ENCODE measurements around the gene VPS9D1. TPM values are rescaled to one million over a fixed set of nuclear protein-coding genes. Genes with fewer than 3 reads are reported as not detected.

The VPS9D1 gene
- total RNA-seq, 1 donor from 2014 or later = 11.3 TPM

DNA sequence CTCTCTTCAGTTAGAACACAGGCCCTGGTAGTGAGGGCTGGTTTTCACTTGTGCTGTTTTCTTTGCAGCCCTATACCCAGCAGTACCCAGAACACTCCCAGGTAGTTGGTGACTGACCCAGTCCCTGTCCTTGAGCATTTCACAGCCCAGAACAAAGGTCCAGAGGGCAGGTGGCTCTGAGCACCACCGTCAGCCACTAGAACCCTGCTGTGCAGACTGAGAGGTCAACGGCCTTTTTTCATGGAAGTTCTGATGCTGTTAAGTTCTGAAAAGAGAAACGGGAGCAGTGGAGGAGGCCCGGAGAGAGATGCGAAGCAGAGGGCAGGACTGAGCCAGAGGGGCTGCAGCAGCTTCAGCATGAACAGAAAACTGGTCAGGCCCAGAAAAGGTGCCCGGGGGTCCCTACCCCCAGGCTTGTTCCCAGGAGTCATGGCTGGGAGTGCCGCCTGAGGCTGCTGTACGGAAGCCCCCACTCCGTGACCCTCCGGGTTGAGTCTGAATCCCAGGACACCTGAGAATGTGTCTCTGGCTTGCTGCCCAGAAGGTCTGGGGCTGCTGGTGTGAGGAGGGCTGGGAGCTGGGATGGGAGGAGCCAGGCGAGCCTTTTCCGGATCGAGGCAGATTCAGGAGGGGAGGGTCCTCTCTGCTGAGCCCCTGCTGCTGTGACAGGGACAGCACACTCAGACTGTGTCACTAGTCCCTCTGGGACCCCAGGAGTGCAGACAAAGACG lies 9.3 kb upstream of the VPS9D1 start:
- FAIRE-seq (no peak), DNase-seq (ENCODE audit: low read depth) (no peak)
- peaks cover 48% of the 10 kb centered on the region for H3K36me3 ChIP-seq (ENCODE audit: insufficient read depth, low read length)
- Mint-ChIP-seq H3K4me3 (ENCODE audit: unreplicated experiment) (no peak overlapping the region), H3K27ac (ENCODE audit: unreplicated experiment) (no peak overlapping the region), H3K4me1 (ENCODE audit: low read depth, unreplicated experiment) (no peaks in the 10 kb centered on the region), H3K36me3 (ENCODE audit: low read depth, unreplicated experiment) (peaks cover 28% of the 10 kb centered on the region), H3K9me3 (ENCODE audit: unreplicated experiment) (no peaks in the 10 kb centered on the region), H3K27me3 (ENCODE audit: low read depth, unreplicated experiment) (no peaks in the 10 kb centered on the region)
- no peak overlapping the region for H3K4me2 ChIP-seq (ENCODE audit: low read length)
- no peak overlapping the region for H3K27ac ChIP-seq (ENCODE audit: low read depth, low read length)
- no peaks in the 10 kb centered on the region for H3K27me3 ChIP-seq (ENCODE audit: insufficient read depth, low read length)
- H3K79me2 ChIP-seq (ENCODE audit: insufficient read depth, low read length) = peaks cover 42% of the 10 kb centered on the region
- no peak overlapping the region for H2AFZ ChIP-seq (ENCODE audit: low read depth, low read length)
- no peak overlapping the region for H3K9ac ChIP-seq (ENCODE audit: low read length)
- H4K20me1 ChIP-seq (ENCODE audit: insufficient read depth, low read length) = peaks cover 73% of the 10 kb centered on the region
- TF ChIP-seq EZH2 (IDR thresholded peaks at IDR 0.05; ENCODE audit: insufficient read depth, low read length) = no peak
- TF ChIP-seq, protein P1, sequence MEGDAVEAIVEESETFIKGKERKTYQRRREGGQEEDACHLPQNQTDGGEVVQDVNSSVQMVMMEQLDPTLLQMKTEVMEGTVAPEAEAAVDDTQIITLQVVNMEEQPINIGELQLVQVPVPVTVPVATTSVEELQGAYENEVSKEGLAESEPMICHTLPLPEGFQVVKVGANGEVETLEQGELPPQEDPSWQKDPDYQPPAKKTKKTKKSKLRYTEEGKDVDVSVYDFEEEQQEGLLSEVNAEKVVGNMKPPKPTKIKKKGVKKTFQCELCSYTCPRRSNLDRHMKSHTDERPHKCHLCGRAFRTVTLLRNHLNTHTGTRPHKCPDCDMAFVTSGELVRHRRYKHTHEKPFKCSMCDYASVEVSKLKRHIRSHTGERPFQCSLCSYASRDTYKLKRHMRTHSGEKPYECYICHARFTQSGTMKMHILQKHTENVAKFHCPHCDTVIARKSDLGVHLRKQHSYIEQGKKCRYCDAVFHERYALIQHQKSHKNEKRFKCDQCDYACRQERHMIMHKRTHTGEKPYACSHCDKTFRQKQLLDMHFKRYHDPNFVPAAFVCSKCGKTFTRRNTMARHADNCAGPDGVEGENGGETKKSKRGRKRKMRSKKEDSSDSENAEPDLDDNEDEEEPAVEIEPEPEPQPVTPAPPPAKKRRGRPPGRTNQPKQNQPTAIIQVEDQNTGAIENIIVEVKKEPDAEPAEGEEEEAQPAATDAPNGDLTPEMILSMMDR (IDR thresholded peaks at IDR 0.05; ENCODE audit: insufficient read depth, low read depth, low read length) = no peak
- H3K9me3 ChIP-seq (ENCODE audit: insufficient read depth, low read depth, low read length) = no peaks in the 10 kb centered on the region
- H3K4me1 ChIP-seq (ENCODE audit: insufficient read depth, low read length) = no peaks in the 10 kb centered on the region
- H3K4me3 ChIP-seq (ENCODE audit: insufficient read depth, low read depth, low read length) = no peak overlapping the region

DNA sequence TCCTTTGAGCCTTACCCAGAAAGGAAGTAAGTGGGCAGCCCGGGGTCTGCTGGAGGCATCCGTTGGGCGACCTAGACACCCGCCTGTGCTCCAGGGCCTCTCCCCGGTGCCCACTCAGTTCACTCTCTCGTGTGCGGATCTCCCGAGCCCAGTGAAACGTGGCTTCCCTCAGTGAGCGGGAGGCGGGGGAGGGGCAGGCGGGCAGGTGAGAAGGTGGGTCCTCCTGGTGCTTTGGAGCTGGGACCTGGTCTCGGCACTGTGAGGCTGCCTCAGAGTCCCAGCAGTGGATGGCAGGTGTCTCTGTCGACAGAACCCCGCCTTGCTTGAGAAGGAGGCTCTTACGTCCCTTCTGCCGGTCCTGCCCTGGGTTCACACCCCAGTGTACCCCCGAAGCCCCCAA lies 8.6 kb upstream of the VPS9D1 start:
- no peak for FAIRE-seq
- Histone ChIP-seq H3K79me2 (ENCODE audit: insufficient read depth, low read length) (peaks cover 49% of the 10 kb centered on the region), H3K9me3 (ENCODE audit: insufficient read depth, low read depth, low read length) (no peaks in the 10 kb centered on the region), H3K4me2 (ENCODE audit: low read length) (no peak overlapping the region), H3K27ac (ENCODE audit: low read depth, low read length) (no peak overlapping the region), H3K4me1 (ENCODE audit: insufficient read depth, low read length) (no peaks in the 10 kb centered on the region), H3K27me3 (ENCODE audit: insufficient read depth, low read length) (no peaks in the 10 kb centered on the region), H2AFZ (ENCODE audit: low read depth, low read length) (no peak overlapping the region), H4K20me1 (ENCODE audit: insufficient read depth, low read length) (peaks cover 77% of the 10 kb centered on the region), H3K9ac (ENCODE audit: low read length) (no peak overlapping the region), H3K36me3 (ENCODE audit: insufficient read depth, low read length) (peaks cover 47% of the 10 kb centered on the region), H3K4me3 (ENCODE audit: insufficient read depth, low read depth, low read length) (no peak overlapping the region)
- Mint-ChIP-seq H3K36me3 (ENCODE audit: low read depth, unreplicated experiment) (peaks cover 22% of the 10 kb centered on the region), H3K9me3 (ENCODE audit: unreplicated experiment) (no peaks in the 10 kb centered on the region), H3K27ac (ENCODE audit: unreplicated experiment) (no peak overlapping the region), H3K4me3 (ENCODE audit: unreplicated experiment) (no peak overlapping the region), H3K4me1 (ENCODE audit: low read depth, unreplicated experiment) (peaks cover 3% of the 10 kb centered on the region), H3K27me3 (ENCODE audit: low read depth, unreplicated experiment) (no peaks in the 10 kb centered on the region)
- DNase-seq (ENCODE audit: low read depth) = no peak
- TF ChIP-seq, protein P1 (IDR thresholded peaks at IDR 0.05; ENCODE audit: insufficient read depth, low read depth, low read length) = no peak
- TF ChIP-seq EZH2 (IDR thresholded peaks at IDR 0.05; ENCODE audit: insufficient read depth, low read length) = no peak

All from astrocyte (in vitro differentiated cells and primary cell).